ELR (cell line): ENCODE results near the gene ZNF217.
"Not testable (repeated sequence)": the region's sequence is repeated elsewhere in the genome, so short reads cannot be mapped to it uniquely, and the experiment has no call there.

Experiments
- DNase-seq: peaks from one replicate; pipeline ENCODE4 v3.0.0-alpha.2; 2015; ENCODE audit warnings: low read depth

Gene ZNF217

DNA sequence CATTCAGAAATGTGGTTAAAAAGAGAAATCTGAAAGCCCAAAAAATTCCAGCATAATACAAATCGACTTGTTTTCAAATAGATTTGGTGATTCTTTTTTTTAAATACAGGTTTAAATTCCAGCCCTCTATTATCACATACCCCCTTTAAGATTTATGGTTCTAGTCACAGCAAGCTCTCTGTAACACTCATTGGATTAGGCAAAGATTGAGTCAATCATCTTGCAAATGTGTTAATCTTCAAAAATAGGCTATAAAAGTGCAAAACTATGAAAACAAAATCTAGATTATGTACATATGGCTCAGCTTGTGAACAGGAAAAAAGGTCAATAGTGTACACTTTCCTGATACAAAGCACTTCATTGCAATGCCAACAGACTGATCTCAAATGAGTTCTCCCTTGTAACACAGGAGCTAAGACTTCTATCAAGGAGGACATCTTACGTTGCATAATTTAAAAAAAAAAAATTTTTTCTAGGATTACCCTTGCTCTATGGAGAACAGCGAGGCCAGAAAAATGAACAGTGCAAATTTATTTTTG is 26.2 kb downstream of the ZNF217 start:
- DNase-seq = no peak

DNA sequence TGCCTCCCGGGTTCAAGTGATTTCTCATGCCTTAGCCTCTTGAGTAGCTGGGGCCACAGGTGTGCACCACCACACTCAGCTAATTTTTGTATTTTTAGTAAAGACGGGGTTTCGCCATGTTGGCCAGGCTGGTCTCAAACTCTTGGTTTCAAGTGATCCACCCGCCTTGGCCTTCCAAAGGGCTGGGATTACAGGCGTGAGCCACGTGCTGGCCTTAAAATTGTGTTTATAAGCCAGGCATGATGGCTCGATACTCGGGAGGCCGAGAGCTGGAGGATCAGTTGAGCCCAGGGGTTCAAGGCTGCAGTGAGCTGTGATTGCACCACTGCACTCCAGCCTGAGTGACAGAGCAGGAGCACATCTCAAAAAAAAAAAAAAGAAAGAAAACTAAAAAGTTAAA is 27.0 kb downstream of the ZNF217 start:
- not testable (repeated sequence) for DNase-seq

DNA sequence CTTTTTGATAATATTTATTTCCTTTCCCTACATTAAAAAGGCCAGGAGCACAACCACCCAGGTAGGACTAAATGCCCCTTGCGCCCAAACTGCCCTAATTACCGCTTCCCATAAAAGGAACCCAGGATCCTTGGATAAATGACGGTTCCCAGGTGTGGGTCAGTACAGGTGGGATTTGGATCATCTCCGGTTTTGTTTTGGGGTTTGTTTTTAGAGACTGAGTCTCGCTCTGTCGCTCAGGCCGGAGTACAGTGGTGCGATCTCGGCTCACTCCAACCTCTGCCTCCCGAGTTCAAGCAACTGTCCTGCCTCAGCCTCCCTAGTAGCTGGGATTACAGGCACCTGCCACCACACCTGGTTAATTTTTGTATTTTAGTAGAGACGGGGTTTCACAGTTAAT is 28.4 kb downstream of the ZNF217 start:
- DNase-seq = no peak

DNA sequence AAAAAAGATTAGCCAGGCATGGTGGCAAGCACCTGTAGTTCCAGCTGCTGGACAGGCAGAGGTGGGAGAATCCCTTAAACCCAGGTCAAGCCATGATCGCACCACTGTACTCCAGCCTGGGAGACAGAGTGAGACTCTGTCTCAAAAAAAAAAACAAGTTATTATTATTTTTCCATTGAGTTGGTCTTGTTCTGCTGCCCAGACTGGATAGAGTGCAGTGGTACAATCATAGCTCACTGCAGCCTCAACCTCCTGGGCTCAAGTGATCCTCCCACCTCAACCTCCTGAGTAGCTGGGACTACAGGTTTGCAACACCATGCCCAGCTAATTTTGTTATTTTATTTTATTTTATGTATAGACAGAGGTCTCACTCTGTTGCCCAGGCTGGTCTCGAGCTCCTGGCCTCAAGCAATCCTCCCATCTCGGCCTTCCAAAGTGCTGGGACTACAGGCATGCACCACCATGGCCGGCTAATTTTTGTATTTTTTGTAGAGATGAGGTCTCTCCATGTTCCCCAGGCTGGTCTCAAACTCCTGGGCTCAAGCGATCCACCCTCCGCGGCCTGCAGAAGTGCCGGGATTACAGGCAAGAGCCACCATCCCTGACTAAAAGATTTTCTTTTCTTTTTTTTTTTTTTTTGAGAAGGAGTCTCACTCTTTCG is 31.4 kb downstream of the ZNF217 start:
- DNase-seq = not testable (repeated sequence)

DNA sequence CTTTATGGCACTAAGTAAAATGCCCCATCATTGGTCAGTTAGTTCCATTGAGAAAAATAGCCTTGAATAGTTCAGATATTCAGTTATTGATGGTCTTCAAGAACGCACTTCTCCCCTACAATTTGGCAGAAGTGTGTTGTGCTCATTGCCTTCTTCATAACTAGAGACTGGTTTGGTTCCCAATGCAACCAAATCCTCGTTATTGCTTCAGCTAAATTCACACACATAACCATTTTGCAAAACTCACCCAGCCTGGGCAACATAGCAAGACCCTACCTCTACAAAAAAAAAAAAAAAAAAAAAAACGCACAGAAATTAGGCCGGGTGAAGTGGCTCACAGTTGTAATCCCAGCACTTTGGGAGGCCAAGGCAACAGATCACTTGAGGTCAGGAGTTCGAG is 32.1 kb downstream of the ZNF217 start:
- DNase-seq = no peak

DNA sequence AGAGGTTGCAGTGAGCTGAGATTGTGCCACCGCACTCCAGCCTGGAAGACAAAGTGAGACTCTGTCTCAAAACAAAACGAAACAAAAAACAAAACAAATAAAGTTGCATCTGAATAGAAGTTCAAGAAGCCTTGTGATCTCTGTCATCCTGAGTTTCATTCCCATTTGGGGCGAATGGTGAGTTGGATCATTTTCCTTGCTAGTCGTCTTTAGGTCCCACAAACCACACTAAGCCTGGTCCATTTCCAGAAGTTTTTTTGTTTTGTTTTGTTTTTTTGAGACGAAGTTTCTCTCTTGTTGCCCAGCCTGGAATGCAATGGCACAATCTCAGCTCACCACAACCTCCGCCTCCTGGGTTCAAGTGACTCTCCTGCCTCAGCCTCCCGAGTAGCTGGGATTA is 33.8 kb downstream of the ZNF217 start:
- no peak for DNase-seq

DNA sequence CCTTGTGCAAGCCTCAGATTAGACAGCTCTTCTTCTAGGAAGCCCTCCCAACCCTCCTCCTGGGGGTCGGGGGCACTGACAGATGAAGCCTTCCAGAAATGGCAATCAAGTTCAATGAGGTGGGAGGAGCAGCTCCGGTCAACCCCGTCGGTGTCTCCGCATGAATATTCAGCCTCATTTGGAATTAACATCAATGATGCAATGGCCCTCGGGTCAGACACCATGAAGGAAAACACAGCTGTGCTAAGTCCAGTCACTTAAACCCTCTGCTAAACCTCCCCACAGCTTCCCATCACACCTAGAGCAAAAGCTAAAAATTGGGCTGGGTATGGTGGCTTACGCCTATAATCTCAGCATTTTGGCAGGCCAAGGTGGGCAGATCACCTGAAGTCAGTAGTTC is 36.5 kb downstream of the ZNF217 start:
- no peak for DNase-seq

DNA sequence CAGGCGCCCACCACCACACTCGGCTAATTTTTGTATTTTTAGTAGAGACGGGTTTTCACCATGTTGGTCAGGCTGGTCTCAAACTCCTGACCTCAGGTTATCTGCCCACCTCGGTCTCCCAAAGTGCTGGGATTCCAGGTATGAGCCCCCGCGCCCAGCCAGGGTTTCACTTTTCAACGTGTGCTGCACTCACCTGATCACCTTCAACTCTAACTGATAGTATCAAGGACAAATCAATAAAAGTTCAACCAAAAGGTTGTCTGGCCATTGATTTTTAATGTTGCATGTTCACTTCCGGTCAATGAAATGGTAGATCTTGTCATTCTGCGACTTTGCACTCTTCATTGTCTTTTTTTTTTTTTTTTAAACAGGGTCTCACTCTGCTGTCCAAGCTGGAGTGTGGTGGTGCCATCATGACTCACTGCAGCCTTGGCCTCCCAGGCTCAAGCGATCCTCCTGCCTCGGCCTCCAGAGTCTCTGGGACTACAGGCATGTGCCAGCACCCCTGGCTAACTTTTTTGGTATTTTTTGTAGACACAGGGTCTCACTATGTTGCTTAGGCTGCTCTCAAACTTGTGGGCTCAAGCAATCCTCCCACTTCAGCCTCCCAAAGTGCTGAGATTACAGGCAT is 37.3 kb downstream of the ZNF217 start:
- DNase-seq = no peak

DNA sequence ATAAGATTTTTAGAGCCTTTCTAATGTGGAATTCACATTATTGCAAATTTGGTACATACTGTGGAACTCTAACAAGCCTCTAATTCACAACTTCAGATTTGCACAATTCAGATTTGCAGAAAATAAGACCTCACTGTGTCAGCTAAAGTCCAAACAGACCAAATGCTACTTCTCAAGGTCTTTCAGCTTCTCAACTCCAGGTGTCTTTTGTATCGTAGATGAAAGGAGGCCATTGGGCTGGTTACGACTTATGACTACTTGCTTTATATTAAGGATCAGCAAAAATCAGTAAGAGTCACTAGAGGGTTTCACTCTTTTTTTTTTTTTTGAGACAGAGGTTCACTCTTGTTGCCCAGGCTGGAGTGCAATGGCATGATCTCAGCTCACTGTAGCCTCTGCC is 37.8 kb downstream of the ZNF217 start:
- DNase-seq = no peak

DNA sequence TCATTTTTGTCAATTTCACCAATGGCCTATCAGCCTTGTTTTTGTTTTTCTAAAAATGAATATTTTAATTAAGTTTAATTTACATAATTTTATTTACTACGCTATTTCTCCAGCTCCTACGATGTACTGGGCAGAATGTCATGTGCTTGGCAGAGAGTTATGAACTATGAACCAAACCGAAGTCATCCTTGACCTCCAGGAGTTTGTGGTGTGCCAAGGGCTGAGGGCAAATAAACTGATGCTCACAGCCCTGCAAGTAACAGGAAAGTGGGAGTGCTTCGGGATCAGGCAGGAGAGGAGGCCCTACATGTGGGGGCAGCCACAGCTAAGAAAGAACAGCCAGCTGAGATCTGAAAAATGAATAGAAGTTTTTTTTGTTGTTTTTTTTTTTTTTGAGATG is 38.6 kb downstream of the ZNF217 start:
- DNase-seq = no peak

DNA sequence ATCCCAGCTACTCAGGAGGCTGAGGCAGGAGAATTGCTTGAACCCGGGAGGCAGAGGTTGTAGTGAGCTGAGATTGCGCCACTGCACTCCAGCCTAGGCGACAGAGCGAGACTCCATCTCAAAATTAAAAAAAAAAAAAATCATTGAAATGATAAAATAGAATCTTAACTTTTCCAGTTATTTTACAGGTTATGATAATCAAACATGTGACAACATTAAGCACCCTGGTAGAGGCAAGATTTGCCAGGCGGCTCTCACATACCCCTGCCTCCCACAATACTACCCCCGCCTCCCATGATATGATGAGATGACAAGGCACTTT is 41.1 kb downstream of the ZNF217 start:
- not testable (repeated sequence) for DNase-seq

DNA sequence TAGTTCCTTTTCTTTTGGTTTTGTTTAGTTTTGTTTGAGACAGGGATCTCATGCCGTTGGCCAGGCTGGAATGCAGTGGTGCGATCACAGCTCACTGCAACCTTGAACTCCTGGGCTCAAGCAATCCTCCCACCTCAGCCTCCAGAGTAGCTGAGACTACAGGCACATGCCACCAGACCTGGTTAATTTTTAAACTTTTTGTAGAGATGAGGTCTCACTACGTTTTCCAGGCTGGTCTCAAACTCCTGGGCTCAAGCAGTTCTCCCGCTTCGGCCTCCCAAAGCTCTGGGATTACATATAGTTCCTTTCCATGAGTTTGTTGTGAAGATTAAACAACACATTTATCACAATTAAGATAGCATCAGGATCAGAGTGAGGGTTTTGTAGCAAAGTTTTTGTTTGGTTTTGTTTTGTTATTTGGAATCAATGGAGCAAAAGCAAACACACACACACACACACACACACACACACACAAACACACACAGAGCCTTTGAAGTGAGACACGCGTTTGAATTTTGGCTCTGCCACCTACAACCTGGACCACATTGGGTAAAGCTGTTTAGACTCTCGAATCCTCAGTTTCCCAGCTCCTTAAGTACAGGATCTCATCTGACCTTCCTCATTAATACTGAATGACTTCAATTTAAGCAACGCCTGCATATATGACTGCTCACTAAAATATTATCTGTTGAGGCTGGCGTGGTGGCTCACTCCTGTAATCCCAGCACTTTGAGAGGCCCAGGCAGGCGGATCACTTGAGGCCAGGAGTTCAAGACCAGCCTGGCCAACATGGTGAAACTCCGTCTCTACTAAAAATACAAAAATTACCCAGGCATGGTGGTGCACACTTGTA is 41.7 kb downstream of the ZNF217 start:
- not testable (repeated sequence) for DNase-seq

DNA sequence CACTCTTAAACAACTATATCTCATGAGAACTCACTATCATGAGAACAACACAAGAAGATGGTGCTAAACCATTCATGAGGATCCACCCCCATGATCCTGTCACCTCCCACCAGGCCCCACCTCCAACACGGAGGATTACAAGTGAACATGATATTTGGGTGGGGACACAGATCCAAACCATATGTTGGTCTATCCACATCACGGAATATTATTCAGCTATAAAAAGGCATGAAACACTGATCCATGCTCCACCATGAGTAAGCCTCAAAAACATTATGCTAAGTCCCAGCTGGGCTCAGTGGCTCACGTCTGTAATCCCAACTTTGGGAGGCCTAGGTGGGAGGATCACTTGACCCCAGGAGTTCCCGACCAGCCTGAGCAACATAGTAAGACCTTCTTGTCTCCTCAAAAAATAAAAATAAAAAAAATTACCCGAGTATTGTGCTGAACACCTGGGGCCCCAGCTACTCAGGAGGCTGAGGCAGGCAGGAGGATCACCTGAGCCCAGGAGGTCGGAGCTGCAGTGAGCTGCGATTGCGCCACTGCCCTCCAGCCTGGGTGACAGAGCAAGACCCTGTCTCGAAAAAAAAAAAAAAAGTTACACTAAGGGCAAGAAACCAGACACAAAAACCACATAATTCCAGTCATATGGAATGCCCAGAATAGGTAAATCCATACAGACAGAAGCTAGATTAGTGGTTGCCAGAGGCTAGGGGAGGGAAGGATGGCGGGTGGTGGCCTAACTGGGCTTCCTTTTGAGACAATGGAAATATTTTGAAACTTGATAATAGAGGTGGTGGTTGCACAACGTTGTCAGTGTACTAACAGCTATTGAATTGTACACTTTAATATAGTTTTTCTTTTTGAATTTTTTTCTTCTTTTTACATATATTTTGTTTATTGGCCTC is 43.1 kb downstream of the ZNF217 start:
- no peak for DNase-seq

DNA sequence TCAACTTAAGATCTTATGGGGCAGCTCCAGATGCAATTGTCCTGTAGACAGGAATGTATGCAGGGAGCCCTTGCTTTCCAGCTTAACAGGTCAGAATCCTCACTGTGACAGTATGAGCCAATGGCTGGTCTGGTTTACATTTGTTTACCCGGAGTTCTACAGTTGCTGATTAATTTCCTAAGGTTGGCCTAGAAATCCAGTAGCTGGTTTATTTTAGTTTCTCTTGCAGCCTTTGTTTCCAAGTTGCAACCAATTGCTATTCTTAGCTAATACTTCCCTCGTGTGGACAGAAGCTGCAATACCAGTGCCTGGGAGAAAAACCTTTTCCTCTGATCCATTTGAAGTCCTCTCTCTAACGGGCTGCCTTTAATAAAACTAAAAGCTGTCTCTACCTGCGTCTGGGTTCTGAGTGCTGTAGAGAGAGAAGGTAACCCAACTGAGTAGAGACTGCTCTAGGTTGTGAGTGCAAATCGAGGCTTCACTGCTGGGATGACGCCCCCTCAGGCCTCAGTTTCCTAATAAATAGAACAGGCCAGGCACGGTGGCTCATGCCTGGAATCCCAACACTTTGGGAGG is 45.9 kb downstream of the ZNF217 start:
- peak; percentile 79 for DNase-seq

DNA sequence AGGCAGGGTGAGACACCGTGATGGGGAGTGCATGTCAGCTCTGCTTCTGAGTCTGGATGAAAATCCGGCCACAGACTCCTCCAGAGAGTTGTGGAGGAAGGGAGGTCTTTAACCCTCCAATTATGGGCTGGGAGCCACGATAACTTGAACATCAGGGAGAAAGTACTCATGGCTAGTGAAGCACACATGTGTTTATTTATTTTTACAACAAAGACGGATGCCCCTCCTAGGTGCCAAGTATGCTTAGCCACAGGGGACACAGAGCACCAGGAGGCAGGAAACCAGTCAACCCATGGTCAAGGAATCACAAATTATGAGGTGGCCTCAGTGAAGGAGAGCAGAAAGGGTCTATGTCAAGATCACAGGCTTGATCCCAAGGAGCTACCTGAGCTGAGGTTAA is 54.1 kb downstream of the ZNF217 start:
- DNase-seq = no peak

DNA sequence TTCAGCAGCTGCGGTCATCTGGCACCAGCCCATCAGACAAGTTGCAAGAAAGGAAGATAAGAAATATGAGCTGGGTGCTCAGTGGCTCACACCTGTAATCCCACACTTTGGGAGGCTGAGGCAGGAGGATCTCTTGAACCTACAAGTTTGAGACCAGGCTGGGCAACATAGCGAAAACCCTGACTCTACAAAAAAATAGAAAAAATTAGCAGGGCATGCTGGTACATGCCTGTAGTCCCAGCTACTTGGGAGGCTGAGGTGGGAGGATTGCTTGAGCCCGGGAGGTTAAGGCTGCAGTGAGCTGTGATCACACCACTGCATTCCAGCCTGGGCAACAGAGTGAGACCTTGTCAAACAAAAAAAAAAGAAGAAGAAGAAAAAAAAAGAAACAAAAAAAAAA is 57.3 kb downstream of the ZNF217 start:
- not testable (repeated sequence) for DNase-seq

DNA sequence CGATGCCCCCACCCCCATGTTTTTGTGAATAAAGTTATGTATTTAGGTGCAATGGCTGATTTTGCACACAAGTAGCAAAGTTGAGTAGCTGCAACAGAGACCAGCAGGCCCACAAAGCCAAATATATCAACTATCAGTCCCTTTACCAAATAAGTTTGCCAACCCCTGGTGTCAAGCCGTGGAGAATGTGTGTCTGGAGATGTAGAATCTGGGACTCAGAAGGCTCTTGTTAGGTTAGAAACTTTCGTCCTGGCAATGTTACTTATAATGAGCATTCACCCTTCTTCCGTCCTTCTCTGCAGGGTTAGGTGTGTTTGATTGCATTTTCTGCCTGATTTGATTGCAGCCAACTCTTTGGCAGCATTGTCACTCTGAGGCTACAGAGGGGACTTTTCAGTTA is 57.8 kb downstream of the ZNF217 start:
- DNase-seq = no peak

DNA sequence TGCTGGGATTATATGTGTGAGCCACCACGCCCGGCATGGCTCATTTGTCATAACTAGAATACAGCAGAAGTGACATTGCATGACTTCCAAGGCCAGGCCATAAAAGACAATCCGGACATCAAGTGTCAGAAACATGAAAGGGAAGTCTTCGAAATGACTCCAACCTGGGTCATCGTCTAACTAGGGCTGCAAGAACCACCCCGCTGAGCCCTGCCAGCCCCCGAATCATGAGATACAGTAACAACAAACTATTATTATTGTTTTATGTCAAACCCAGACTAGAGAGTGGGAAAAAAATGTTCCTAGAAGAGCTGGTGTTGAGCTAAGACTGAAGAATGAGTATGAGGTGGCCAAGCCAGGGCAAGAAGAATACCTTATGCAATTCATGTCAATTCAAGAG is 59.6 kb downstream of the ZNF217 start:
- DNase-seq = no peak

DNA sequence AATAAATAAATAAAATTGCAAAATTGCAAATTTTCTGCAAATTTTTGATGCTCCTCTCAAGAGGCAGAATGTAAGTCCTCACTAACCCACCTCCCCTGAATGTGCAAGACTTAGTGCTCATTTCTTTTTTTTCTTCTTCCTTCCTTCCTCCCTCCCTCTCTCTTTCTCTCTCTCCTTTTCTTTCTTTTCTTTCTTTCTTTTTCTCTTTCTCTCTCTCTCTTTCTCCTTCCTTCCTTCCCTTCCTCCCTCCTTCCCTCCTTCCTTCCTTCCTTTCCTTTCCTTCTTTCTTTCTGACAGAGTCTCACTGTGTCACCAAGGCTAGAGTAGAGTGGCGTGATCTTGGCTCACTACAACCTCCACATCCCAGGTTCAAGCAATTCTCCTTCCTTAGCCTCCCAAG is 60.1 kb downstream of the ZNF217 start:
- DNase-seq = no peak

DNA sequence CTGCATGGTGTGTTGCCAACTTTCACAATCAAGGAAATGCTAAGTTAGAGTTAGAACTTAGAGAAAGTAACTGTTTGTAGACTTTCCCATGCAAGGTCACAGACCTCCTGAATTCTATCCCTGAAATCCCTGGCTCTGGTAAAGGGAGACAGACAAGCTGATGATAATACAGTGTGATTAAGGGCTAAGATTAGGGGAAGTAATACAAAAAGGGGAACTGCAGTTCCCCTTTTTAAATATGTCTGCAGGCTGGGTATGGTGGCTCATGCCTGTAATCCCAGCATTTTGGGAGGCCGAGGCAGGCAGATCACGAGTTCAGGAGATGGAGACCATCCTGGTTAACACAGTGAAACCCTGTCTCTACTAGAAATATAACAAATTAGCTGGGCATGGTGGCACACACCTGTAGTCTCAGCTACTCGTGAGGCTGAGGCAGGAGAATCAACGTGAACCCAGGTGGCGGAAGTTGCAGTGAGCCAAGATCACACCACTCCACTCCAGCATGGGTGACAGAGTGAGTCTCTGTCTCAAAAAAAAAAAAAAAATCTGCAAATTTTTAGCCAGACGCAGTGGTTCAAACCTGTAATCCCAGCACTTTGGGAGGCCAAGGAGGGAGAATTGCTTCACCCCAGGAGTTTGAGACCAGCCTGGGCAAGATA is 60.9 kb downstream of the ZNF217 start:
- DNase-seq = not testable (repeated sequence)

DNA sequence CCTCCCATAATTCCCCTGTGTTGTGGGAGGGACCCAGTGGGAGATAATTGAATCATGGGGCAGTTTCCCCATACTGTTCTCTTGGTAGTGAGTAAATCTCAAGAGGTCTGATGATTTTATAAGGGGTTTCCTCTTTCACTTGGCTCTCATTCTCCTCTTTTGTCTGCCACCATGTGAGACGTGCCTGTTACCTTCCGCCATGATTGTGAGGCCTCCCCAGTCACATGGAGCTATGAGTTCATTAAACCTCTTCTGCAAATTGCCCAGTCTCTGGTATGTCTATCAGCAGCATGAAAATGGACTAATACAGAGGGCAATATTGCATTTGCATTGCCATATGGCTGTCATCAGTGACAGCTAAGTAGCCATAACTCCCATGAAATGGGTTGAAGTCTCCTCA is 63.2 kb downstream of the ZNF217 start:
- DNase-seq = no peak
